Kidney (tissue), 14 donors: Measurements from ENCODE around the gene KIAA0232. TPM values are rescaled to one million over a fixed set of nuclear protein-coding genes. Genes with fewer than 3 reads are reported as not detected.

Experiments
- DNase-seq, 5 donors: peaks; one replicate each; pipeline ENCODE4 v3.0.0-alpha.2; 2013 to 2020
- FAIRE-seq: peaks from 2 replicates; lab custom pipeline; 2012; peaks lifted over from hg19 to GRCh38; lab: Jason Lieb, UNC
- H3K27ac ChIP-seq, 2 donors: one replicate each; pipeline ENCODE4 v1.7.0; 2013; ENCODE audit warnings: low read depth in 2 of 2, low read length in 2 of 2, inconsistent platforms in 1 of 2
- H3K27me3 ChIP-seq: one replicate; pipeline ENCODE4 v1.7.1; 2013; ENCODE audit warnings: low read length, inconsistent platforms; ENCODE audit not compliant: control insufficient read depth, insufficient read depth
- H3K36me3 ChIP-seq, 3 donors: one replicate each; pipeline versions ENCODE4 v1.7.0 to v1.7.1; 2013; ENCODE audit warnings: low read length in 3 of 3, control low read depth in 1 of 3, inconsistent platforms in 1 of 3; ENCODE audit not compliant: insufficient read depth in 3 of 3, control insufficient read depth in 2 of 3
- H3K4me1 ChIP-seq, 3 donors: one replicate each; pipeline versions ENCODE4 v1.7.0 to v1.7.1; 2013; ENCODE audit warnings: low read length in 3 of 3, inconsistent platforms in 1 of 3, low read depth in 1 of 3; ENCODE audit not compliant: control insufficient read depth in 2 of 3, insufficient read depth in 2 of 3
- H3K4me3 ChIP-seq, 3 donors: one replicate each; pipeline versions ENCODE4 v1.7.0 to v1.8.1; 2013; ENCODE audit warnings: low read length in 3 of 3, control low read depth in 1 of 3, inconsistent platforms in 1 of 3
- H3K9ac ChIP-seq, 3 donors: one replicate each; pipeline versions ENCODE4 v1.7.0 to v1.7.1; 2013; ENCODE audit warnings: low read length in 3 of 3, control low read depth in 1 of 3, inconsistent platforms in 1 of 3
- H3K9me3 ChIP-seq, 3 donors: one replicate each; pipeline versions ENCODE4 v1.7.0 to v1.7.1; 2013; ENCODE audit warnings: low read length in 3 of 3, control low read depth in 1 of 3, inconsistent platforms in 1 of 3; ENCODE audit not compliant: control insufficient read depth in 2 of 3, insufficient read depth in 1 of 3
- CTCF ChIP-seq: IDR thresholded peaks from 3 replicates; pipeline ENCODE4 v1.5.1; 2012; ENCODE audit warnings: mild to moderate bottlenecking, moderate library complexity, borderline replicate concordance; ENCODE audit not compliant: insufficient read depth; ENCODE audit errors: extremely low read depth
- intact Hi-C: fragments of 100-400 bp; cut with DNase I; formaldehyde crosslinking; loops from one replicate; pipeline ENCODE4 v1.11.1; 2022
- polyA plus RNA-seq: library from polyadenylated mRNA; stranded (reverse); fragments of 350-450 nt; fragmentation: Illumina TruSeq; extraction: RNeasy Lipid Tissue Mini Kit (QIAGEN cat#74804); gene quantifications from one replicate; pipeline ENCODE4 v1.2.3, GENCODE V29; 2014; ENCODE audit warnings: low read depth, low replicate concordance; ENCODE audit not compliant: insufficient read depth
- total RNA-seq: library from RNA; stranded (reverse); fragmentation: NEBNext Ultra II Directional; extraction: Animal tissue kit (Norgen Biotek cat#: 25700); gene quantifications from one replicate; pipeline ENCODE4 v1.2.1, GENCODE V29; 2021
- donor health status: control.
- donor health status: control.
- donor health status: control.
- donor health status: control.
- donor health status: control.
- donor health status: DM: yes; HTN: yes; CAD: no.
- donor health status: Normal renal cell carcinoma (clear cell type).

KIAA0232 gene
- total and polyA plus RNA-seq, 2 donors from 2014 or later, result 14.0 to 39.9 TPM

GRCh38 chr4:6893449-6894085 is 111.0 kb downstream of the KIAA0232 start:
- Histone ChIP-seq H3K9me3 (no peaks in the 10 kb centered on the region), H3K27me3 (no peaks in the 10 kb centered on the region), H3K4me1 (peaks cover 0 to 29% (median 19%) of the 10 kb centered on the region in 3 donors), H3K4me3 (no peak overlapping the region), H3K27ac (peak overlapping the region; percentile 56 to 68), H3K36me3 (no peaks in the 10 kb centered on the region), H3K9ac (no peak overlapping the region)
- FAIRE-seq (no peak), DNase-seq (peak in 4 of 5 donors; percentile 77 to 90 (median 84))
- no peak for TF ChIP-seq CTCF
- intact Hi-C loops, result no loop called here

- Histone ChIP-seq H3K27me3 (no peaks in the 10 kb centered on the region), H3K27ac (peak overlapping the region in 1 of 2 donors; percentile 54), H3K36me3 (no peaks in the 10 kb centered on the region), H3K9me3 (no peaks in the 10 kb centered on the region), H3K4me3 (no peak overlapping the region), H3K4me1 (peaks cover 0 to 29% (median 19%) of the 10 kb centered on the region in 3 donors), H3K9ac (no peak overlapping the region)
- no peak for FAIRE-seq
- intact Hi-C loops, result no loop called here
- no peak for DNase-seq
- TF ChIP-seq CTCF, result no peak
Observed at GRCh38 chr4:6894086-6894478, 111.6 kb downstream of the KIAA0232 start.

GRCh38 chr4:6894528-6895498 is 112.3 kb downstream of the KIAA0232 start:
- H3K9ac ChIP-seq, result no peak overlapping the region
- H3K27ac ChIP-seq, result no peak overlapping the region
- TF ChIP-seq CTCF, result no peak
- intact Hi-C loops, result no loop called here
- DNase-seq (peak in 1 of 5 donors; percentile 43), FAIRE-seq (no peak)
- peaks cover 0 to 29% (median 19%) of the 10 kb centered on the region in 3 donors for H3K4me1 ChIP-seq
- no peaks in the 10 kb centered on the region for H3K27me3 ChIP-seq
- no peaks in the 10 kb centered on the region for H3K36me3 ChIP-seq
- no peaks in the 10 kb centered on the region for H3K9me3 ChIP-seq
- no peak overlapping the region for H3K4me3 ChIP-seq
